Dendritic cell treated with granulocyte-macrophage colony-stimulating factor and Interleukin-4, amounts not matched to agents 40 ng/mL and 50 ng/mL, for 4 days (primary cell): ENCODE data around the gene C20orf202.
"Not testable (repeated sequence)": the region's sequence is repeated elsewhere in the genome, so short reads cannot be mapped to it uniquely, and the experiment has no call there.

Source experiments
- H3K27ac Mint-ChIP-seq: one replicate; pipeline ENCODE4 v1.8.0; 2022; ENCODE audit warnings: mild to moderate bottlenecking, mixed read lengths
- H3K27me3 Mint-ChIP-seq: one replicate; pipeline ENCODE4 v1.8.0; 2022; ENCODE audit warnings: mild to moderate bottlenecking, mixed read lengths
- H3K36me3 Mint-ChIP-seq: one replicate; pipeline ENCODE4 v1.8.0; 2022; ENCODE audit warnings: low read depth, mixed read lengths
- H3K4me1 Mint-ChIP-seq: one replicate; pipeline ENCODE4 v1.8.0; 2022; ENCODE audit warnings: low read depth, mixed read lengths
- H3K4me3 Mint-ChIP-seq: one replicate; pipeline ENCODE4 v1.8.0; 2022; ENCODE audit warnings: mild to moderate bottlenecking, moderate library complexity, mixed read lengths
- H3K9me3 Mint-ChIP-seq: one replicate; pipeline ENCODE4 v1.8.0; 2022; ENCODE audit warnings: mixed read lengths
- intact Hi-C: fragments of 100-400 bp; cut with micrococcal nuclease; formaldehyde crosslinking; loops from one replicate; pipeline ENCODE4 v1.15.0; 2022

Gene C20orf202

GRCh38 chr20:1206366-1207148, 3.3 kb downstream of the C20orf202 start:
- Mint-ChIP-seq H3K4me3 (no peak overlapping the region), H3K4me1 (no peaks in the 10 kb centered on the region)
- intact Hi-C loops = loop anchor here (10.0 kb wide), 1 partner anchor 392 kb away; no protein-coding TSS in a partner anchor

GRCh38 chr20:1207293-1207878, 4.1 kb downstream of the C20orf202 start:
- H3K36me3 Mint-ChIP-seq = no peaks in the 10 kb centered on the region
- H3K27ac Mint-ChIP-seq = no peak overlapping the region
- H3K9me3 Mint-ChIP-seq = no peaks in the 10 kb centered on the region
- no peaks in the 10 kb centered on the region for H3K4me1 Mint-ChIP-seq
- intact Hi-C loops = loop anchor here (10.0 kb wide), 1 partner anchor 393 kb away; no protein-coding TSS in a partner anchor
- no peak overlapping the region for H3K4me3 Mint-ChIP-seq
- peaks cover 26% of the 10 kb centered on the region for H3K27me3 Mint-ChIP-seq

More at GRCh38 chr20:1206366-1207148, 3.3 kb downstream of the C20orf202 start:
- no peaks in the 10 kb centered on the region for H3K36me3 Mint-ChIP-seq
- H3K9me3 Mint-ChIP-seq = no peaks in the 10 kb centered on the region
- H3K27me3 Mint-ChIP-seq = peaks cover 19% of the 10 kb centered on the region
- no peak overlapping the region for H3K27ac Mint-ChIP-seq

- no peaks in the 10 kb centered on the region for H3K4me1 Mint-ChIP-seq
- H3K9me3 Mint-ChIP-seq = no peaks in the 10 kb centered on the region
- no peaks in the 10 kb centered on the region for H3K36me3 Mint-ChIP-seq
- peaks cover 33% of the 10 kb centered on the region for H3K27me3 Mint-ChIP-seq
- intact Hi-C loops = loop anchor here (10.0 kb wide), 1 partner anchor 395 kb away; no protein-coding TSS in a partner anchor
- no peak overlapping the region for H3K4me3 Mint-ChIP-seq
- no peak overlapping the region for H3K27ac Mint-ChIP-seq
Measured at GRCh38 chr20:1209447-1210387, 6.5 kb downstream of the C20orf202 start.

GRCh38 chr20:1210501-1210900, 7.2 kb downstream of the C20orf202 start:
- Mint-ChIP-seq H3K27ac (no peak overlapping the region), H3K36me3 (no peaks in the 10 kb centered on the region), H3K27me3 (peaks cover 34% of the 10 kb centered on the region), H3K4me3 (no peak overlapping the region), H3K4me1 (peaks cover 2% of the 10 kb centered on the region), H3K9me3 (no peaks in the 10 kb centered on the region)
- intact Hi-C loops = no loop called here

GRCh38 chr20:1212023-1212422, 8.8 kb downstream of the C20orf202 start:
- no peak overlapping the region for H3K27ac Mint-ChIP-seq
- peaks cover 37% of the 10 kb centered on the region for H3K27me3 Mint-ChIP-seq
- no peaks in the 10 kb centered on the region for H3K36me3 Mint-ChIP-seq
- no peaks in the 10 kb centered on the region for H3K9me3 Mint-ChIP-seq
- intact Hi-C loops = no loop called here
- H3K4me3 Mint-ChIP-seq = no peak overlapping the region
- peaks cover 12% of the 10 kb centered on the region for H3K4me1 Mint-ChIP-seq

GRCh38 chr20:1212607-1213396, 9.5 kb downstream of the C20orf202 start:
- no peak overlapping the region for H3K27ac Mint-ChIP-seq
- intact Hi-C loops = no loop called here
- peaks cover 12% of the 10 kb centered on the region for H3K4me1 Mint-ChIP-seq
- no peak overlapping the region for H3K4me3 Mint-ChIP-seq
- H3K9me3 Mint-ChIP-seq = no peaks in the 10 kb centered on the region
- peaks cover 42% of the 10 kb centered on the region for H3K27me3 Mint-ChIP-seq
- H3K36me3 Mint-ChIP-seq = no peaks in the 10 kb centered on the region

GRCh38 chr20:1214838-1215261, 11.6 kb downstream of the C20orf202 start:
- Mint-ChIP-seq H3K27ac (no peak overlapping the region), H3K4me3 (no peak overlapping the region), H3K36me3 (no peaks in the 10 kb centered on the region), H3K27me3 (peaks cover 52% of the 10 kb centered on the region), H3K4me1 (peaks cover 12% of the 10 kb centered on the region), H3K9me3 (no peaks in the 10 kb centered on the region)
- intact Hi-C loops = no loop called here

- intact Hi-C loops = no loop called here
- H3K4me1 Mint-ChIP-seq = peaks cover 12% of the 10 kb centered on the region
- H3K4me3 Mint-ChIP-seq = no peak overlapping the region
- H3K27ac Mint-ChIP-seq = no peak overlapping the region
- no peaks in the 10 kb centered on the region for H3K9me3 Mint-ChIP-seq
- peaks cover 53% of the 10 kb centered on the region for H3K27me3 Mint-ChIP-seq
- no peaks in the 10 kb centered on the region for H3K36me3 Mint-ChIP-seq
Measured at GRCh38 chr20:1215386-1216170, 12.3 kb downstream of the C20orf202 start.

- intact Hi-C loops, H3K27ac Mint-ChIP-seq, H3K36me3 Mint-ChIP-seq, H3K9me3 Mint-ChIP-seq, H3K4me3 Mint-ChIP-seq: not testable (repeated sequence)
- Mint-ChIP-seq H3K4me1 (peaks cover 12% of the 10 kb centered on the region), H3K27me3 (peaks cover 56% of the 10 kb centered on the region)
Measured at GRCh38 chr20:1216527-1217427, 13.5 kb downstream of the C20orf202 start.

GRCh38 chr20:1222750-1223149, 19.5 kb downstream of the C20orf202 start:
- H3K36me3 Mint-ChIP-seq, intact Hi-C loops, H3K4me3 Mint-ChIP-seq, H3K27ac Mint-ChIP-seq, H3K9me3 Mint-ChIP-seq: not testable (repeated sequence)
- peaks cover 64% of the 10 kb centered on the region for H3K27me3 Mint-ChIP-seq
- peaks cover 12% of the 10 kb centered on the region for H3K4me1 Mint-ChIP-seq

GRCh38 chr20:1224205-1224890, 21.1 kb downstream of the C20orf202 start:
- Mint-ChIP-seq H3K27me3 (peaks cover 59% of the 10 kb centered on the region), H3K27ac (no peak overlapping the region), H3K4me3 (no peak overlapping the region), H3K36me3 (no peaks in the 10 kb centered on the region), H3K9me3 (no peaks in the 10 kb centered on the region), H3K4me1 (peaks cover 12% of the 10 kb centered on the region)
- intact Hi-C loops = no loop called here
